Esophagus mucosa (tissue), 1 donor: Measurements from ENCODE around the gene MRPL38. TPM values are rescaled to one million over a fixed set of nuclear protein-coding genes. Genes with fewer than 3 reads are reported as not detected.
"Not testable (repeated sequence)": the region's sequence is repeated elsewhere in the genome, so short reads cannot be mapped to it uniquely, and the experiment has no call there.

ENCODE experiments used
- ATAC-seq: fragments of 200-7000 bp; cut with Tn5 transposase; one replicate; pipeline ENCODE4 v1.9.1; 2020
- total RNA-seq: library from RNA; stranded (reverse); gene quantifications from one replicate; pipeline ENCODE4 v1.2.4, GENCODE V29; 2023
- donor health status: DM: yes; HTN: yes; CAD: no.

Gene MRPL38
- total RNA-seq, 1 donor from 2014 or later, result 81.8 TPM

GRCh38 chr17:75851693-75851991, 53.0 kb downstream of the MRPL38 start:
- ATAC-seq, result not testable (repeated sequence)

- no peak for ATAC-seq
Measured at GRCh38 chr17:75850928-75851692, 53.6 kb downstream of the MRPL38 start.

GRCh38 chr17:75849724-75850123, 55.0 kb downstream of the MRPL38 start:
- ATAC-seq, result no peak

GRCh38 chr17:75849279-75849646, 55.4 kb downstream of the MRPL38 start:
- ATAC-seq, result no peak

Other genes with a start within 250 kb of the MRPL38 start
- 36.6 TPM for gene RECQL5, start 237.7 kb downstream of the MRPL38 start, total RNA-seq
- 46.3 TPM for gene SAP30BP, start 237.5 kb downstream of the MRPL38 start, total RNA-seq
- gene ITGB4, start 183.4 kb downstream of the MRPL38 start, total RNA-seq, result 134 TPM
- gene GALK1, start 139.7 kb downstream of the MRPL38 start, total RNA-seq, result 29.1 TPM
- gene UNK, start 120.1 kb downstream of the MRPL38 start, total RNA-seq, result 17.3 TPM
- gene UNC13D, start 60.5 kb downstream of the MRPL38 start, total RNA-seq, result 26.0 TPM
- gene WBP2, start 49.5 kb downstream of the MRPL38 start, total RNA-seq, result 57.5 TPM
- gene TRIM47, start 26.3 kb downstream of the MRPL38 start, total RNA-seq, result 23.4 TPM
- gene TRIM65, start 7.9 kb downstream of the MRPL38 start, total RNA-seq, result 10.6 TPM
- gene FBF1, start 36.2 kb upstream of the MRPL38 start, total RNA-seq, result 7.8 TPM
- 66.0 TPM for gene ACOX1, start 74.3 kb upstream of the MRPL38 start, total RNA-seq
- 25.5 TPM for gene TEN1, start 74.4 kb upstream of the MRPL38 start, total RNA-seq
- 4.1 TPM for gene CDK3, start 96.0 kb upstream of the MRPL38 start, total RNA-seq
- gene EVPL, start 122.4 kb upstream of the MRPL38 start, total RNA-seq, result 175 TPM
- 71.5 TPM for gene SRP68, start 167.6 kb upstream of the MRPL38 start, total RNA-seq
- gene GALR2, start 169.9 kb upstream of the MRPL38 start, total RNA-seq, result 0.44 TPM
- gene ZACN, start 174.3 kb upstream of the MRPL38 start, total RNA-seq, result not detected
- 91.1 TPM for gene EXOC7, start 198.9 kb upstream of the MRPL38 start, total RNA-seq
- gene FOXJ1, start 236.4 kb upstream of the MRPL38 start, total RNA-seq, result not detected